HCT116 (cell line): ENCODE results near the gene CHST8. TPM values are rescaled to one million over a fixed set of nuclear protein-coding genes. Genes with fewer than 3 reads are reported as not detected.

Experiments used
- ATAC-seq: fragments of 200-7000 bp; cut with Tn5 transposase; 2 replicates; pipeline ENCODE4 v1.9.1; 2020; ENCODE audit warnings: mild to moderate bottlenecking, moderate library complexity
- BruUV-seq: library from RNA; stranded (reverse); fragments of 400-500 nt; replicated peaks from 2 replicates; lab custom pipeline; 2021; lab: Mats Ljungman, UMichigan
- CTCF ChIA-PET: fragments of 300-600 bp; sonication (Branson Sonifier 250); formaldehyde crosslinking; loops from one replicate; lab custom pipeline; 2021; ENCODE audit warnings: antibody characterized with exemption; lab: Charles Lee
- POLR2A ChIA-PET: fragments of 300-600, 350-600 bp; sonication (Branson Sonifier 250); formaldehyde crosslinking; loops from one replicate; lab custom pipeline; 2021; ENCODE audit warnings: antibody characterized with exemption; lab: Charles Lee
- RAD21 ChIA-PET, 2 experiments: fragments of 300-600 bp; sonication (Branson Sonifier 250); formaldehyde crosslinking; loops; one replicate each; lab custom pipeline; 2023; ENCODE audit warnings: low total read pairs in 2 of 2; ENCODE audit not compliant: uncharacterized antibody in 2 of 2, unreplicated experiment in 2 of 2, low non-redundant PET in 1 of 2; lab: Charles Lee
- DNase-seq: peaks from one replicate; pipeline ENCODE4 v3.0.0-alpha.2; 2010; ENCODE audit warnings: low read depth, low spot score
- H2AFZ ChIP-seq: fragments of 200-600 bp; shearing (Covaris generic), sonication (generic); 2 replicates; pipeline ENCODE4 v1.6.1; 2017; ENCODE audit warnings: low read depth, mixed run types, mixed read lengths, antibody characterized with exemption, low read length; ENCODE audit not compliant: poor library complexity, severe bottlenecking
- H3K27ac ChIP-seq: 2 replicates; pipeline ENCODE4 v1.5.1; 2012; ENCODE audit warnings: low read depth, low read length
- H3K27me3 ChIP-seq: fragments of 200-600 bp; sonication (generic); 2 replicates; pipeline ENCODE4 v1.6.1; 2016; ENCODE audit warnings: mixed run types, low read length, mixed read lengths; ENCODE audit not compliant: insufficient read depth
- H3K36me3 ChIP-seq, 2 experiments: fragments of 200-500 bp in 1 of 2; fragments of 200-600 bp in 1 of 2; sonication (Bioruptor generic) in 1 of 2; sonication (generic) in 1 of 2; 2 replicates each; pipeline versions ENCODE4 v1.5.1 to v1.6.1; 2014 to 2016; ENCODE audit warnings: low read length in 2 of 2, inconsistent platforms in 1 of 2, mixed read lengths in 1 of 2, mixed run types in 1 of 2; ENCODE audit not compliant: insufficient read depth in 2 of 2, control insufficient read depth in 1 of 2
- H3K4me1 ChIP-seq, 2 experiments: fragments of 200-600 bp in 1 of 2; sonication (generic) in 1 of 2; 2 replicates each; pipeline versions ENCODE4 v1.5.1 to v1.6.1; 2012 to 2017; ENCODE audit warnings: low read length in 2 of 2, inconsistent platforms in 1 of 2, mild to moderate bottlenecking in 1 of 2, mixed read lengths in 1 of 2, mixed run types in 1 of 2, moderate library complexity in 1 of 2; ENCODE audit not compliant: insufficient read depth in 2 of 2, control insufficient read depth in 1 of 2
- H3K4me2 ChIP-seq: fragments of 200-600 bp; sonication (generic); 2 replicates; pipeline ENCODE4 v1.6.1; 2017; ENCODE audit warnings: mixed run types, low read length, mixed read lengths
- H3K4me3 ChIP-seq, 2 experiments: fragments of 200-600 bp in 1 of 2; sonication (generic) in 1 of 2; replicated peaks in 1 of 2; 2 replicates each; pipeline ENCODE4 v1.5.1; 2011 to 2016; ENCODE audit warnings: low read length in 2 of 2, control low read depth in 1 of 2, low read depth in 1 of 2, mild to moderate bottlenecking in 1 of 2, mixed read lengths in 1 of 2, mixed run types in 1 of 2
- H3K79me2 ChIP-seq: fragments of 200-600 bp; sonication (generic); 2 replicates; pipeline ENCODE4 v1.6.1; 2017; ENCODE audit warnings: mild to moderate bottlenecking, mixed run types, low read length, moderate library complexity, mixed read lengths; ENCODE audit not compliant: insufficient read depth
- H3K9ac ChIP-seq: fragments of 200-600 bp; sonication (generic); 2 replicates; pipeline ENCODE4 v1.6.1; 2016; ENCODE audit warnings: low read length, mixed read lengths
- H3K9me2 ChIP-seq: fragments of 200-600 bp; sonication (generic), shearing (Covaris generic); 2 replicates; pipeline ENCODE4 v1.6.1; 2017; ENCODE audit warnings: mixed run types, mild to moderate bottlenecking, moderate library complexity; ENCODE audit not compliant: insufficient read depth
- H3K9me3 ChIP-seq, 2 experiments: fragments of 200-500 bp in 1 of 2; fragments of 200-600 bp in 1 of 2; sonication (Bioruptor generic) in 1 of 2; sonication (generic) in 1 of 2; 2 replicates each; pipeline ENCODE4 v1.6.1; 2014 to 2017; ENCODE audit warnings: low read length in 2 of 2, mixed read lengths in 2 of 2, inconsistent platforms in 1 of 2, low read depth in 1 of 2, mild to moderate bottlenecking in 1 of 2, mixed run types in 1 of 2, moderate library complexity in 1 of 2; ENCODE audit not compliant: control insufficient read depth in 1 of 2, insufficient read depth in 1 of 2
- H4K20me1 ChIP-seq: fragments of 200-600 bp; sonication (generic), shearing (Covaris generic); 2 replicates; pipeline ENCODE4 v1.6.1; 2017; ENCODE audit warnings: mixed run types, mild to moderate bottlenecking, moderate library complexity; ENCODE audit not compliant: insufficient read depth
- ELF1 ChIP-seq: IDR thresholded peaks from 2 replicates; pipeline ENCODE4 v1.6.1; 2012; ENCODE audit warnings: low read depth, borderline replicate concordance
- EZH2 ChIP-seq: fragments of 200-600 bp; sonication (generic); IDR thresholded peaks from 2 replicates; pipeline ENCODE4 v1.6.1; 2017; ENCODE audit warnings: antibody characterized with exemption, mixed run types
- MAX ChIP-seq: IDR thresholded peaks from 2 replicates; pipeline ENCODE4 v1.6.1; 2012
- REST ChIP-seq: IDR thresholded peaks from 2 replicates; pipeline ENCODE4 v1.6.1; 2012; ENCODE audit warnings: low read depth
- SP1 ChIP-seq: IDR thresholded peaks from 2 replicates; pipeline ENCODE4 v1.6.1; 2012; ENCODE audit warnings: low read depth
- SRF ChIP-seq: IDR thresholded peaks from 2 replicates; pipeline ENCODE4 v1.6.1; 2012; ENCODE audit warnings: low read depth
- YY1 ChIP-seq: IDR thresholded peaks from 2 replicates; pipeline ENCODE4 v1.6.1; 2011; ENCODE audit warnings: low read length, low read depth, moderate library complexity, mild to moderate bottlenecking; ENCODE audit not compliant: insufficient replicate concordance; ENCODE audit errors: extremely low read depth
- intact Hi-C: fragments of 100-400 bp; cut with micrococcal nuclease; formaldehyde crosslinking; loops from 2 replicates; pipeline ENCODE4 v1.10.0; 2022
- total RNA-seq: library from RNA; stranded (reverse); gene quantifications from one replicate; pipeline ENCODE4 v1.2.1, GENCODE V29; 2021; ENCODE audit not compliant: unreplicated experiment

Gene CHST8
- total RNA-seq, 1 experiment from 2014 or later = not detected

- TF ChIP-seq REST (no peak), ELF1 (no peak), EZH2 (no peak), SP1 (no peak), SRF (no peak), MAX (no peak)
- TF ChIP-seq, all 23 proteins: peak for 0
Observed at GRCh38 chr19:33630880-33631608, 9.3 kb downstream of the CHST8 start (continued).

GRCh38 chr19:33631609-33631973 lies 9.8 kb downstream of the CHST8 start:
- TF ChIP-seq ELF1 (no peak), YY1 (no peak)
- DNase-seq (no peak), ATAC-seq (no peak)
- ChIA-PET RAD21 (no interaction called here), CTCF (no interaction called here), POLR2A (no interaction called here)
- H3K4me1 ChIP-seq = no peaks in the 10 kb centered on the region
- H3K4me2 ChIP-seq = no peak overlapping the region
- peaks cover 6% of the 10 kb centered on the region; the same call in 1 of the 2 replicates for H3K27me3 ChIP-seq
- no peak overlapping the region for H3K4me3 ChIP-seq
- no peaks in the 10 kb centered on the region for H4K20me1 ChIP-seq
- no peaks in the 10 kb centered on the region for H3K36me3 ChIP-seq
- intact Hi-C loops = no loop called here
- H3K9me3 ChIP-seq = no peaks in the 10 kb centered on the region
- H3K27ac ChIP-seq = no peak overlapping the region
- no peaks in the 10 kb centered on the region for H3K9me2 ChIP-seq
- no TSS peak for BruUV-seq
- H2AFZ ChIP-seq = no peak overlapping the region
- H3K79me2 ChIP-seq = no peaks in the 10 kb centered on the region
- no peak overlapping the region for H3K9ac ChIP-seq
